Glutamatergic neuron (in vitro differentiated cells): ENCODE measurements around the gene PRSS37. TPM values are rescaled to one million over a fixed set of nuclear protein-coding genes. Genes with fewer than 3 reads are reported as not detected.

ENCODE experiments used
- DNase-seq: peaks from one replicate; pipeline ENCODE4 v3.0.0; 2022
- H3K27ac Mint-ChIP-seq: one replicate; pipeline ENCODE4 v1.8.0; 2020; ENCODE audit warnings: mild to moderate bottlenecking, mixed read lengths, inconsistent platforms; ENCODE audit not compliant: unreplicated experiment
- H3K27me3 Mint-ChIP-seq: one replicate; pipeline ENCODE4 v1.8.0; 2020; ENCODE audit warnings: mild to moderate bottlenecking, moderate library complexity, mixed read lengths, inconsistent platforms; ENCODE audit not compliant: unreplicated experiment
- H3K36me3 Mint-ChIP-seq: one replicate; pipeline ENCODE4 v1.8.0; 2020; ENCODE audit warnings: mild to moderate bottlenecking, mixed read lengths, inconsistent platforms; ENCODE audit not compliant: unreplicated experiment
- H3K4me1 Mint-ChIP-seq: one replicate; pipeline ENCODE4 v1.8.0; 2020; ENCODE audit warnings: mild to moderate bottlenecking, low read depth, mixed read lengths, inconsistent platforms; ENCODE audit not compliant: unreplicated experiment
- H3K4me3 Mint-ChIP-seq: one replicate; pipeline ENCODE4 v1.8.0; 2020; ENCODE audit warnings: mild to moderate bottlenecking, mixed read lengths, inconsistent platforms; ENCODE audit not compliant: unreplicated experiment
- H3K9me3 Mint-ChIP-seq: one replicate; pipeline ENCODE4 v1.8.0; 2020; ENCODE audit warnings: mild to moderate bottlenecking, moderate library complexity, mixed read lengths, inconsistent platforms; ENCODE audit not compliant: unreplicated experiment
- CTCF ChIP-seq: fragments of 200-600 bp; sonication (generic); IDR thresholded peaks from one replicate; pipeline ENCODE4 v1.5.0; 2021; ENCODE audit not compliant: partially characterized antibody, unreplicated experiment
- long read RNA-seq: library from polyadenylated mRNA; unstranded; transcript quantifications from one replicate; pipeline ENCODE4 v2.0.0, GENCODE V29; 2020; ENCODE audit not compliant: unreplicated experiment
- total RNA-seq: library from RNA; stranded (reverse); fragmentation: NEBNext Ultra II Directional; extraction: Animal tissue kit (Norgen Biotek cat#: 25700); gene quantifications from one replicate; pipeline ENCODE4 v1.2.1, GENCODE V29; 2021; ENCODE audit not compliant: unreplicated experiment

Gene PRSS37
- not detected for total RNA-seq
- long read RNA-seq, result 0 reads

- Mint-ChIP-seq H3K4me1 (no peaks in the 10 kb centered on the region), H3K27me3 (no peaks in the 10 kb centered on the region), H3K4me3 (no peak within 1 kb of the TSS), H3K36me3 (no peaks in the 10 kb centered on the region), H3K27ac (no peak within 1 kb of the TSS), H3K9me3 (no peaks in the 10 kb centered on the region)
- no peak for TF ChIP-seq CTCF
- no peak for DNase-seq
Measured at GRCh38 chr7:141841385-141841784, at the start of gene PRSS37. Gene PRSS37, minus strand, starts transcription at chr7:141841485. Its CDS starts 436 bp downstream, at chr7:141841049.

GRCh38 chr7:141889321-141889720, 48.0 kb upstream of the PRSS37 start:
- no peak for DNase-seq
- H3K27ac Mint-ChIP-seq, result no peak overlapping the region
- no peak overlapping the region for H3K4me3 Mint-ChIP-seq
- H3K9me3 Mint-ChIP-seq, result no peaks in the 10 kb centered on the region
- H3K36me3 Mint-ChIP-seq, result no peaks in the 10 kb centered on the region
- TF ChIP-seq CTCF, result no peak
- H3K27me3 Mint-ChIP-seq, result peaks cover 2% of the 10 kb centered on the region
- no peaks in the 10 kb centered on the region for H3K4me1 Mint-ChIP-seq

- H3K4me1 Mint-ChIP-seq, result no peaks in the 10 kb centered on the region
- H3K9me3 Mint-ChIP-seq, result no peaks in the 10 kb centered on the region
- no peak overlapping the region for H3K27ac Mint-ChIP-seq
- TF ChIP-seq CTCF, result no peak
- no peak overlapping the region for H3K4me3 Mint-ChIP-seq
- no peak for DNase-seq
- no peaks in the 10 kb centered on the region for H3K36me3 Mint-ChIP-seq
- H3K27me3 Mint-ChIP-seq, result peaks cover 2% of the 10 kb centered on the region
Measured at GRCh38 chr7:141884539-141885225, 43.4 kb upstream of the PRSS37 start.

- TF ChIP-seq CTCF, result no peak
- DNase-seq, result no peak
- no peaks in the 10 kb centered on the region for H3K4me1 Mint-ChIP-seq
- no peaks in the 10 kb centered on the region for H3K27me3 Mint-ChIP-seq
- no peak overlapping the region for H3K27ac Mint-ChIP-seq
- H3K36me3 Mint-ChIP-seq, result no peaks in the 10 kb centered on the region
- H3K9me3 Mint-ChIP-seq, result no peaks in the 10 kb centered on the region
- no peak overlapping the region for H3K4me3 Mint-ChIP-seq
Measured at GRCh38 chr7:141880960-141881359, 39.7 kb upstream of the PRSS37 start.

- Mint-ChIP-seq H3K4me1 (no peaks in the 10 kb centered on the region), H3K27me3 (no peaks in the 10 kb centered on the region), H3K27ac (no peak overlapping the region), H3K4me3 (no peak overlapping the region), H3K36me3 (no peaks in the 10 kb centered on the region), H3K9me3 (no peaks in the 10 kb centered on the region)
- TF ChIP-seq CTCF, result no peak
- no peak for DNase-seq
Measured at GRCh38 chr7:141877365-141877764, 36.1 kb upstream of the PRSS37 start.
